ENCODE results near the gene SLC10A3. TPM values are rescaled to one million over a fixed set of nuclear protein-coding genes. Genes with fewer than 3 reads are reported as not detected.

SLC10A3 gene
- total and polyA plus RNA-seq, 2 of the 13 experiments (the other 11 are each of a cell fraction or from before 2014, with no cell fraction given) = 10.1 to 11.5 TPM

DNA sequence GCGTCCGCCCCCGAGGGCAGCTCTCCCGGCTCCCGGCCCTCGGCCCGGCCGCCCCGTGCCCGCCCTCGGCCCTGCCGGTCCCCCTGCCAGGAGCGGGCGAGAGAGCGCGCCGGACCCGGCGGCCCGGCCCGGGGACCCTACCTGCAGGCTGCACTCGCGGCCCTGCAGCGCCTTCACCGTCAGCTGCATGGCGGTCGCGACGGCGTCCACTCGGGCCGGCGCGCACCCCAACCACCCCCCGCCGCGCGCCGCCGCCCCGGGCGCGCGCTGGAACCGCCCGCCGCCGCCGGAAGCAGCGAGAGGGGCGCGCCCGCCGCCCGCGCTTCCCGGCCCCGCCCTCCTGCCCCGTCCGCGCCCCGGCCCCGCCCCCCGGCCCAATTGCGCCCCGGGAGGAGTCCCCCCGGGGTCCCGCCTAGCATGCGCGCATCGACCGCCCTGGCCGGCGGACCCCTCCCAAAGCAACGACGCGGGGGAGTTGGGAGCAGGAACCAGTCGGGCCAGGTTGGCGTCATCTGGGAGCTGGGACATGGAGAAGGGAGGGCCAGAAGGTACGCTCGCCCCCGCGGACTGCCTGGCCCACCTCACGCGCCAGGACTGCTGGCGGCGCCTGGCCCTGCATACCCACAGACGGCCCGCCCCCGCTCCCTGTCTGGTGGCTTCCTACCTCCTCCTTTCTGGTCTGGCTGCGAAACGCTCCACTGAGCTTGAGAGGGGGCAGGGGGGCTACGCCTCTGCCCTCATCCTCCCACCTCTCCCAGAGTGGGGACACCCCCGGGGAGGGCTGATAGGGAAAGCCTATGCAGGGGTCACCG lies 3.8 kb downstream of the SLC10A3 start, which contains the start of gene UBL4A:
UBL4A (minus strand) TSS at position 220 of the 812 bp plus-strand sequence; CDS start at position 189, 31 bp downstream.
- no peak within 1 kb of the TSS for H2AFZ ChIP-seq (ENCODE audit: low read length)
- ATAC-seq = peak; percentile 4; the same call in 1 of the 3 replicates
- H3K27me3 ChIP-seq (ENCODE audit: control insufficient read depth in 1 of 2, insufficient read depth in 2 of 2, low read length in 2 of 2) = no peaks in the 10 kb centered on the region
- H3K9me3 ChIP-seq (ENCODE audit: low read length) = no peaks in the 10 kb centered on the region
- CTCF ChIA-PET (ENCODE audit: low intra/inter-chr PET ratio, low total read pairs) = interaction anchor here (1.4 kb wide), 1 partner anchor 48 kb away, joined by 3 read pairs; no protein-coding TSS in a partner anchor
- WGBS (ENCODE audit: low lambda C conversion rate) = 0% methylated on average over 1 of the region's 95 CpGs
- intact Hi-C loops (cut with micrococcal nuclease; ENCODE audit: unreplicated experiment) (no loop called here), in situ Hi-C loops (cut with HindIII; ENCODE audit: extremely low pct_ligation_motif_present, low pct_unique_long_range_greater_than_20kb) (no loop called here)
- H3K36me3 ChIP-seq (replicated peaks in 1 of 2; ENCODE audit: control insufficient read depth in 1 of 2, insufficient read depth in 2 of 2, low read length in 2 of 2) = no peaks in the 10 kb centered on the region; a peak in 1 of 5 replicates
- no peak for DNase-seq (ENCODE audit: low spot score)
- BruUV-seq (replicated peaks) = no TSS peak
- H4K20me1 ChIP-seq (ENCODE audit: insufficient read depth, low read length) = no peaks in the 10 kb centered on the region
- POLR2A ChIA-PET = interaction anchor here (0.8 to 3.2 kb wide), 3 partner anchors 30 to 55 kb away, joined by 3 to 13 read pairs (median 3); partner anchors contain the start of gene FAM3A
- no peak for FAIRE-seq
- H3K27ac ChIP-seq (ENCODE audit: extremely low read length, insufficient read depth, low read length) = peak within 1 kb of the TSS; percentile 54
- H3K4me2 ChIP-seq (ENCODE audit: low read depth, low read length) = peak within 1 kb of the TSS; percentile 62
- no peaks in the 10 kb centered on the region for H3K79me2 ChIP-seq (ENCODE audit: insufficient read depth, low read length)
- H3K4me3 ChIP-seq (replicated peaks in 1 of 3; ENCODE audit: insufficient read depth in 1 of 3, low read depth in 2 of 3, low read length in 3 of 3) = peak within 1 kb of the TSS; percentile 49 to 67 (median 67); a peak in 5 of 6 replicates
- H3K9ac ChIP-seq (ENCODE audit: insufficient read depth, low read depth, low read length) = peak within 1 kb of the TSS; percentile 73
- H3K4me1 ChIP-seq (ENCODE audit: insufficient read depth, low read length) = peaks cover 27% of the 10 kb centered on the region
- TF ChIP-seq AGO2 (optimal IDR thresholded peaks at IDR 0.05; ENCODE audit: low read depth, low read length) = peak; percentile 31
- TF ChIP-seq, protein P1, sequence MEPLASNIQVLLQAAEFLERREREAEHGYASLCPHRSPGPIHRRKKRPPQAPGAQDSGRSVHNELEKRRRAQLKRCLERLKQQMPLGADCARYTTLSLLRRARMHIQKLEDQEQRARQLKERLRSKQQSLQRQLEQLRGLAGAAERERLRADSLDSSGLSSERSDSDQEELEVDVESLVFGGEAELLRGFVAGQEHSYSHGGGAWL (CRISPR knock-in tag; IDR thresholded peaks at IDR 0.05) = 0 out of 2 replicates have a peak, but pooled peaks have one; percentile 8
- TF ChIP-seq, protein P2, sequence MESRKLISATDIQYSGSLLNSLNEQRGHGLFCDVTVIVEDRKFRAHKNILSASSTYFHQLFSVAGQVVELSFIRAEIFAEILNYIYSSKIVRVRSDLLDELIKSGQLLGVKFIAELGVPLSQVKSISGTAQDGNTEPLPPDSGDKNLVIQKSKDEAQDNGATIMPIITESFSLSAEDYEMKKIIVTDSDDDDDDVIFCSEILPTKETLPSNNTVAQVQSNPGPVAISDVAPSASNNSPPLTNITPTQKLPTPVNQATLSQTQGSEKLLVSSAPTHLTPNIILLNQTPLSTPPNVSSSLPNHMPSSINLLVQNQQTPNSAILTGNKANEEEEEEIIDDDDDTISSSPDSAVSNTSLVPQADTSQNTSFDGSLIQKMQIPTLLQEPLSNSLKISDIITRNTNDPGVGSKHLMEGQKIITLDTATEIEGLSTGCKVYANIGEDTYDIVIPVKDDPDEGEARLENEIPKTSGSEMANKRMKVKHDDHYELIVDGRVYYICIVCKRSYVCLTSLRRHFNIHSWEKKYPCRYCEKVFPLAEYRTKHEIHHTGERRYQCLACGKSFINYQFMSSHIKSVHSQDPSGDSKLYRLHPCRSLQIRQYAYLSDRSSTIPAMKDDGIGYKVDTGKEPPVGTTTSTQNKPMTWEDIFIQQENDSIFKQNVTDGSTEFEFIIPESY (CRISPR knock-in tag; IDR thresholded peaks at IDR 0.05) = peak; percentile 18; the same call in 1 of the 2 replicates
- TF ChIP-seq, protein P3, sequence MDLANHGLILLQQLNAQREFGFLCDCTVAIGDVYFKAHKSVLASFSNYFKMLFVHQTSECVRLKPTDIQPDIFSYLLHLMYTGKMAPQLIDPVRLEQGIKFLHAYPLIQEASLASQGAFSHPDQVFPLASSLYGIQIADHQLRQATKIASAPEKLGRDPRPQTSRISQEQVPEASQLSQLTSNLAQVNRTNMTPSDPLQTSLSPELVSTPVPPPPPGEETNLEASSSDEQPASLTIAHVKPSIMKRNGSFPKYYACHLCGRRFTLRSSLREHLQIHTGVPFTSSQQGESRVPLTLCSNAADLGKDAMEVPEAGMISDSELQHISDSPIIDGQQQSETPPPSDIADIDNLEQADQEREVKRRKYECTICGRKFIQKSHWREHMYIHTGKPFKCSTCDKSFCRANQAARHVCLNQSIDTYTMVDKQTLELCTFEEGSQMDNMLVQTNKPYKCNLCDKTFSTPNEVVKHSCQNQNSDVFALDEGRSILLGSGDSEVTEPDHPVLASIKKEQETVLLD (CRISPR knock-in tag; IDR thresholded peaks at IDR 0.05; ENCODE audit: low read depth) = peak; percentile 41; the same call in 1 of the 2 replicates
- TF ChIP-seq RBFOX2 (IDR thresholded peaks at IDR 0.05; ENCODE audit: low read depth, low read length) = peak; percentile 69
- TF ChIP-seq, protein P4, sequence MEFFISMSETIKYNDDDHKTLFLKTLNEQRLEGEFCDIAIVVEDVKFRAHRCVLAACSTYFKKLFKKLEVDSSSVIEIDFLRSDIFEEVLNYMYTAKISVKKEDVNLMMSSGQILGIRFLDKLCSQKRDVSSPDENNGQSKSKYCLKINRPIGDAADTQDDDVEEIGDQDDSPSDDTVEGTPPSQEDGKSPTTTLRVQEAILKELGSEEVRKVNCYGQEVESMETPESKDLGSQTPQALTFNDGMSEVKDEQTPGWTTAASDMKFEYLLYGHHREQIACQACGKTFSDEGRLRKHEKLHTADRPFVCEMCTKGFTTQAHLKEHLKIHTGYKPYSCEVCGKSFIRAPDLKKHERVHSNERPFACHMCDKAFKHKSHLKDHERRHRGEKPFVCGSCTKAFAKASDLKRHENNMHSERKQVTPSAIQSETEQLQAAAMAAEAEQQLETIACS (CRISPR knock-in tag; IDR thresholded peaks at IDR 0.05) = peak; percentile 69; the same call in 1 of the 2 replicates
- peak; percentile 20; the same call in 1 of the 2 replicates for TF ChIP-seq GABPB1 (CRISPR knock-in tag; IDR thresholded peaks at IDR 0.05)
- TF ChIP-seq, protein P5, sequence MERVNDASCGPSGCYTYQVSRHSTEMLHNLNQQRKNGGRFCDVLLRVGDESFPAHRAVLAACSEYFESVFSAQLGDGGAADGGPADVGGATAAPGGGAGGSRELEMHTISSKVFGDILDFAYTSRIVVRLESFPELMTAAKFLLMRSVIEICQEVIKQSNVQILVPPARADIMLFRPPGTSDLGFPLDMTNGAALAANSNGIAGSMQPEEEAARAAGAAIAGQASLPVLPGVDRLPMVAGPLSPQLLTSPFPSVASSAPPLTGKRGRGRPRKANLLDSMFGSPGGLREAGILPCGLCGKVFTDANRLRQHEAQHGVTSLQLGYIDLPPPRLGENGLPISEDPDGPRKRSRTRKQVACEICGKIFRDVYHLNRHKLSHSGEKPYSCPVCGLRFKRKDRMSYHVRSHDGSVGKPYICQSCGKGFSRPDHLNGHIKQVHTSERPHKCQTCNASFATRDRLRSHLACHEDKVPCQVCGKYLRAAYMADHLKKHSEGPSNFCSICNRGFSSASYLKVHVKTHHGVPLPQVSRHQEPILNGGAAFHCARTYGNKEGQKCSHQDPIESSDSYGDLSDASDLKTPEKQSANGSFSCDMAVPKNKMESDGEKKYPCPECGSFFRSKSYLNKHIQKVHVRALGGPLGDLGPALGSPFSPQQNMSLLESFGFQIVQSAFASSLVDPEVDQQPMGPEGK (CRISPR knock-in tag; IDR thresholded peaks at IDR 0.05) = peak; percentile 55
- TF ChIP-seq, protein P6, sequence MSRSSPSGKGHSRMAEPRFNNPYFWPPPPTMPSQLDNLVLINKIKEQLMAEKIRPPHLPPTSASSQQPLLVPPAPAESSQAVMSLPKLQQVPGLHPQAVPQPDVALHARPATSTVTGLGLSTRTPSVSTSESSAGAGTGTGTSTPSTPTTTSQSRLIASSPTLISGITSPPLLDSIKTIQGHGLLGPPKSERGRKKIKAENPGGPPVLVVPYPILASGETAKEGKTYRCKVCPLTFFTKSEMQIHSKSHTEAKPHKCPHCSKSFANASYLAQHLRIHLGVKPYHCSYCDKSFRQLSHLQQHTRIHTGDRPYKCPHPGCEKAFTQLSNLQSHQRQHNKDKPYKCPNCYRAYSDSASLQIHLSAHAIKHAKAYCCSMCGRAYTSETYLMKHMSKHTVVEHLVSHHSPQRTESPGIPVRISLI (CRISPR knock-in tag; IDR thresholded peaks at IDR 0.05; ENCODE audit: borderline replicate concordance) = no peak
- TF ChIP-seq ZNF296 (CRISPR knock-in tag; conservative IDR thresholded peaks at IDR 0.05) = no peak
- TF ChIP-seq ZFY (CRISPR knock-in tag; IDR thresholded peaks at IDR 0.05) = peak; percentile 56
- peak; percentile 28; the same call in 1 of the 2 replicates for TF ChIP-seq HDAC1 (CRISPR knock-in tag; IDR thresholded peaks at IDR 0.05)
- TF ChIP-seq KDM2A (CRISPR knock-in tag; IDR thresholded peaks at IDR 0.05; ENCODE audit: borderline replicate concordance, low read depth) = peak; percentile 47; the same call in 1 of the 2 replicates

All from HepG2 (cell line).